DOHH2 (cell line): Measurements from ENCODE around the gene SLC17A4.

Source experiments
- H3F3A ChIP-seq: fragments of 200-600 bp; sonication (generic), shearing (Covaris generic); 2 replicates; pipeline ENCODE4 v1.6.0; 2016; ENCODE audit warnings: antibody characterized with exemption, mild to moderate bottlenecking; ENCODE audit not compliant: control insufficient read depth, insufficient read depth
- H3K27ac ChIP-seq: fragments of 200-600 bp; sonication (generic); 2 replicates; pipeline ENCODE4 v1.5.1; 2014; ENCODE audit warnings: low read depth, mild to moderate bottlenecking, low read length, moderate library complexity
- H3K27me3 ChIP-seq: fragments of 200-600 bp; sonication (generic); 2 replicates; pipeline ENCODE4 v1.6.1; 2014; ENCODE audit warnings: mild to moderate bottlenecking, low read length, mixed read lengths; ENCODE audit not compliant: control insufficient read depth
- H3K36me3 ChIP-seq: fragments of 200-600 bp; sonication (generic); 2 replicates; pipeline ENCODE4 v1.6.1; 2014; ENCODE audit warnings: mild to moderate bottlenecking, low read length, moderate library complexity, mixed read lengths; ENCODE audit not compliant: control insufficient read depth
- H3K4me1 ChIP-seq: fragments of 200-600 bp; sonication (generic); 2 replicates; pipeline ENCODE4 v1.6.1; 2014; ENCODE audit warnings: mild to moderate bottlenecking, low read length, mixed read lengths; ENCODE audit not compliant: control insufficient read depth
- H3K4me2 ChIP-seq: fragments of 200-600 bp; sonication (generic); 2 replicates; pipeline ENCODE4 v1.6.0; 2014; ENCODE audit warnings: mild to moderate bottlenecking, low read length, moderate library complexity
- H3K4me3 ChIP-seq: fragments of 200-600 bp; sonication (generic); 2 replicates; pipeline ENCODE4 v1.5.1; 2014; ENCODE audit warnings: mild to moderate bottlenecking, low read length, mixed read lengths
- H3K79me2 ChIP-seq: fragments of 200-600 bp; sonication (generic); 2 replicates; pipeline ENCODE4 v1.6.1; 2014; ENCODE audit warnings: mild to moderate bottlenecking, low read length, mixed read lengths; ENCODE audit not compliant: control insufficient read depth
- H3K9me2 ChIP-seq: fragments of 200-600 bp; sonication (generic); replicated peaks from 2 replicates; pipeline ENCODE4 v1.6.1; 2014; ENCODE audit warnings: mild to moderate bottlenecking, low read length, mixed read lengths; ENCODE audit not compliant: control insufficient read depth
- H3K9me3 ChIP-seq: fragments of 200-600 bp; sonication (generic); 2 replicates; pipeline ENCODE4 v1.6.1; 2014; ENCODE audit warnings: antibody characterized with exemption, low read length, mixed read lengths; ENCODE audit not compliant: control insufficient read depth, insufficient read depth
- H4K20me1 ChIP-seq: fragments of 200-600 bp; sonication (generic); 2 replicates; pipeline ENCODE4 v1.6.0; 2014; ENCODE audit warnings: low read depth, mild to moderate bottlenecking, antibody characterized with exemption, low read length, moderate library complexity; ENCODE audit not compliant: control insufficient read depth, insufficient read depth
- EZH2phosphoT487 ChIP-seq: fragments of 200-600 bp; sonication (generic); IDR thresholded peaks from 2 replicates; pipeline ENCODE4 v1.6.1; 2017; ENCODE audit warnings: borderline replicate concordance, mild to moderate bottlenecking, antibody characterized with exemption, low read length, moderate library complexity, mixed read lengths
- TF ChIP-seq, protein P1 (sequence below): fragments of 200-600 bp; sonication (generic); IDR thresholded peaks from one replicate; pipeline ENCODE4 v1.5.1; 2014; ENCODE audit warnings: antibody characterized with exemption, mild to moderate bottlenecking, low read depth, low read length; ENCODE audit not compliant: poor library complexity, severe bottlenecking

Gene SLC17A4

DNA sequence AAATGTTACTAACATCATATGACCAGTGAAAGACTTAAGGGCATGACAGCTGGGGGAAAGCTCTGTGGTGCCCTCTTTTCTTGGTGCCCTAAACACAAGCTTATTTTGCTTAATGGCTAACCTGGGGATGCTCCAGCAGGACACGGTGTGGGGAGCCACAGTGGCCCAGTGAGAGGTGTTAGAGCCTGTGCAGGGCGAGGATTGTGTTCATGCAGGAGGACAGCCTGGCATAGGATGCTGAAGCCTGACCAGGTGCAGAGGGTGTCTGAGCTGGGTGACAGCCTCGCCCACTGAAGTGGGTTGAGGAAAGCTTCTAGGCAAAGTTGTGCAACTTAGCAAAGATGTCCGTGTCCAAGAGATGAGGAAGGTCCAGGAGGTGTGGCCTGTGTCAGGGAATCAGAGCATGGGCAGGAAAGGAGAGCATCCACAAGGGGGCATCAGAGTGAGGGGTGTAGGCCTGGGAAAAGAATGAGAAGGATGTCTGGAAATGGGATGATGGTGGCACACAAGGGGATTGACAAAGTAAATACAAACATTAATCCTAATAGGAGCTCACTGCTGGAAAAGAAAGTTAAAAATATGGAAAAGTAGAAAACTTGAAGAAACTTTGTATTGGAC, 33.9 kb downstream of the SLC17A4 start:
- H3K79me2 ChIP-seq = no peaks in the 10 kb centered on the region
- no peak overlapping the region for H3K4me2 ChIP-seq
- no peaks in the 10 kb centered on the region for H3K4me1 ChIP-seq
- TF ChIP-seq EZH2phosphoT487 = no peak
- TF ChIP-seq, protein P1, sequence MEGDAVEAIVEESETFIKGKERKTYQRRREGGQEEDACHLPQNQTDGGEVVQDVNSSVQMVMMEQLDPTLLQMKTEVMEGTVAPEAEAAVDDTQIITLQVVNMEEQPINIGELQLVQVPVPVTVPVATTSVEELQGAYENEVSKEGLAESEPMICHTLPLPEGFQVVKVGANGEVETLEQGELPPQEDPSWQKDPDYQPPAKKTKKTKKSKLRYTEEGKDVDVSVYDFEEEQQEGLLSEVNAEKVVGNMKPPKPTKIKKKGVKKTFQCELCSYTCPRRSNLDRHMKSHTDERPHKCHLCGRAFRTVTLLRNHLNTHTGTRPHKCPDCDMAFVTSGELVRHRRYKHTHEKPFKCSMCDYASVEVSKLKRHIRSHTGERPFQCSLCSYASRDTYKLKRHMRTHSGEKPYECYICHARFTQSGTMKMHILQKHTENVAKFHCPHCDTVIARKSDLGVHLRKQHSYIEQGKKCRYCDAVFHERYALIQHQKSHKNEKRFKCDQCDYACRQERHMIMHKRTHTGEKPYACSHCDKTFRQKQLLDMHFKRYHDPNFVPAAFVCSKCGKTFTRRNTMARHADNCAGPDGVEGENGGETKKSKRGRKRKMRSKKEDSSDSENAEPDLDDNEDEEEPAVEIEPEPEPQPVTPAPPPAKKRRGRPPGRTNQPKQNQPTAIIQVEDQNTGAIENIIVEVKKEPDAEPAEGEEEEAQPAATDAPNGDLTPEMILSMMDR = peak; percentile 62
- H3K4me3 ChIP-seq = no peak overlapping the region
- H3F3A ChIP-seq = no peaks in the 10 kb centered on the region
- H3K36me3 ChIP-seq = no peaks in the 10 kb centered on the region
- no peaks in the 10 kb centered on the region for H4K20me1 ChIP-seq
- H3K27me3 ChIP-seq = no peaks in the 10 kb centered on the region
- H3K27ac ChIP-seq = no peak overlapping the region
- no peaks in the 10 kb centered on the region for H3K9me2 ChIP-seq
- H3K9me3 ChIP-seq = 0 out of 2 replicates have a peak, but pooled peaks cover 4% of the 10 kb centered on the region

DNA sequence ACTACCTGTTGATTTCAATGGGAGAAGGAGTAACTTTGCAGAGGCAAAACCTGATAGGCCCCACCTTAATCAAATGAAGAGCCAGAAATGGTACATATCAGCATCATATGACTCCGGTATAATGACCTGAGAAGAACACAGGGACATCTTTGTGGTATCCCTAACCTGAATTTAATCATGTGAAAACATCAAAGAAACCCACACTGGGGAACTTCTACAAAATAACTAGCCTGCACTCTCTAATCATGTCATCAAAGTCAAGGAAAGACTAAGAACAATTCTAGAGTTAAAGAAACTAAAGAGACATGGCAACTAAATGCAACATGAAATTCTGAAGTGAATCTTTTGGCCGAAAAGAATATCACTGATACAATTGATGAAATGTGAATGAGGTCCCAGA, 34.9 kb downstream of the SLC17A4 start:
- Histone ChIP-seq H3K9me2 (no peaks in the 10 kb centered on the region), H3K79me2 (no peaks in the 10 kb centered on the region), H3F3A (no peaks in the 10 kb centered on the region), H3K27ac (no peak overlapping the region), H3K4me3 (no peak overlapping the region), H3K27me3 (no peaks in the 10 kb centered on the region), H3K4me1 (no peaks in the 10 kb centered on the region), H3K4me2 (no peak overlapping the region), H4K20me1 (no peaks in the 10 kb centered on the region), H3K36me3 (no peaks in the 10 kb centered on the region), H3K9me3 (0 out of 2 replicates have a peak, but pooled peaks cover 4% of the 10 kb centered on the region)
- TF ChIP-seq, protein P1 = no peak
- TF ChIP-seq EZH2phosphoT487 = no peak

- peaks cover 3% of the 10 kb centered on the region; the same call in 1 of the 2 replicates for H3K27me3 ChIP-seq
- H3K9me3 ChIP-seq = 0 out of 2 replicates have a peak, but pooled peaks cover 4% of the 10 kb centered on the region
- no peaks in the 10 kb centered on the region for H4K20me1 ChIP-seq
- H3K79me2 ChIP-seq = no peaks in the 10 kb centered on the region
- H3K9me2 ChIP-seq = no peaks in the 10 kb centered on the region
- no peak overlapping the region for H3K4me2 ChIP-seq
- H3K27ac ChIP-seq = no peak overlapping the region
- no peak for TF ChIP-seq EZH2phosphoT487
- no peaks in the 10 kb centered on the region for H3F3A ChIP-seq
- H3K36me3 ChIP-seq = no peaks in the 10 kb centered on the region
- no peak overlapping the region for H3K4me3 ChIP-seq
- no peaks in the 10 kb centered on the region for H3K4me1 ChIP-seq
Observed at GRCh38 chr6:25792016-25792415, 37.5 kb downstream of the SLC17A4 start.

- TF ChIP-seq, protein P1 = no peak
- no peak for TF ChIP-seq EZH2phosphoT487
- no peak overlapping the region for H3K4me2 ChIP-seq
- no peaks in the 10 kb centered on the region for H3K36me3 ChIP-seq
Observed at GRCh38 chr6:25793970-25794369, 39.4 kb downstream of the SLC17A4 start.

More at GRCh38 chr6:25793970-25794369, 39.4 kb downstream of the SLC17A4 start:
- H3K4me1 ChIP-seq = no peaks in the 10 kb centered on the region
- H3K9me2 ChIP-seq = no peaks in the 10 kb centered on the region
- H3K9me3 ChIP-seq = 0 out of 2 replicates have a peak, but pooled peaks cover 4% of the 10 kb centered on the region
- H4K20me1 ChIP-seq = no peaks in the 10 kb centered on the region
- H3K27me3 ChIP-seq = peaks cover 3% of the 10 kb centered on the region; the same call in 1 of the 2 replicates
- no peaks in the 10 kb centered on the region for H3F3A ChIP-seq
- H3K27ac ChIP-seq = no peak overlapping the region
- no peaks in the 10 kb centered on the region for H3K79me2 ChIP-seq
- no peak overlapping the region for H3K4me3 ChIP-seq
